NCI-H446 (cell line): ENCODE data around the gene NOS1.
"Not testable (repeated sequence)": the region's sequence is repeated elsewhere in the genome, so short reads cannot be mapped to it uniquely, and the experiment has no call there.

Experiments
- DNase-seq, 2 experiments: peaks; one replicate each; lab custom pipeline; 2025; lab: John Stamatoyannopoulos, UW

Gene NOS1

GRCh38 chr12:117262749-117263148 lies 98.7 kb downstream of the NOS1 start:
- DNase-seq: no peak

GRCh38 chr12:117261247-117261646 lies 100.2 kb downstream of the NOS1 start:
- no peak for DNase-seq

- DNase-seq: no peak
Measured at GRCh38 chr12:117255386-117255785, 106.0 kb downstream of the NOS1 start.

- no peak for DNase-seq
Measured at GRCh38 chr12:117243488-117243887, 117.9 kb downstream of the NOS1 start.

- no peak for DNase-seq
Measured at GRCh38 chr12:117241697-117242096, 119.7 kb downstream of the NOS1 start.

GRCh38 chr12:117240081-117240755 lies 121.2 kb downstream of the NOS1 start:
- no peak for DNase-seq

- DNase-seq: peak; percentile 19 to 68
Measured at GRCh38 chr12:117236456-117237001, 124.9 kb downstream of the NOS1 start.

GRCh38 chr12:117235261-117235660 lies 126.2 kb downstream of the NOS1 start:
- no peak for DNase-seq

GRCh38 chr12:117234441-117234840 lies 127.0 kb downstream of the NOS1 start:
- no peak for DNase-seq

- DNase-seq: no peak
Measured at GRCh38 chr12:117231750-117232149, 129.7 kb downstream of the NOS1 start.

GRCh38 chr12:117228239-117228638 lies 133.2 kb downstream of the NOS1 start:
- no peak for DNase-seq

- DNase-seq: no peak
Measured at GRCh38 chr12:117227000-117227653, 134.3 kb downstream of the NOS1 start.

- DNase-seq: no peak
Measured at GRCh38 chr12:117226505-117226904, 134.9 kb downstream of the NOS1 start.

GRCh38 chr12:117225179-117225578 lies 136.2 kb downstream of the NOS1 start:
- no peak for DNase-seq

GRCh38 chr12:117220947-117221346 lies 140.5 kb downstream of the NOS1 start:
- DNase-seq: not testable (repeated sequence)

GRCh38 chr12:117218149-117218548 lies 143.3 kb downstream of the NOS1 start:
- DNase-seq: no peak

GRCh38 chr12:117216686-117217085 lies 144.7 kb downstream of the NOS1 start:
- no peak for DNase-seq

GRCh38 chr12:117214797-117215196 lies 146.6 kb downstream of the NOS1 start:
- DNase-seq: no peak

- DNase-seq: no peak
Measured at GRCh38 chr12:117213295-117213808, 148.1 kb downstream of the NOS1 start.

GRCh38 chr12:117212563-117213190 lies 148.7 kb downstream of the NOS1 start:
- peak; percentile 70 to 73 for DNase-seq

- no peak for DNase-seq
Measured at GRCh38 chr12:117210266-117210918, 151.0 kb downstream of the NOS1 start.

- no peak for DNase-seq
Measured at GRCh38 chr12:117209626-117210025, 151.8 kb downstream of the NOS1 start.
